MCF 10A (cell line): Measurements from ENCODE around the gene VOPP1. TPM values are rescaled to one million over a fixed set of nuclear protein-coding genes. Genes with fewer than 3 reads are reported as not detected.

Experiments used
- BruUV-seq: library from RNA; stranded (reverse); fragments of 400-500 nt; replicated peaks from 2 replicates; lab custom pipeline; 2021; lab: Mats Ljungman, UMichigan
- CTCF ChIA-PET: fragments of 300-600 bp; sonication (Branson Sonifier 250); formaldehyde crosslinking; extraction: SDS; loops from one replicate; lab custom pipeline; 2021; ENCODE audit warnings: antibody characterized with exemption, inconsistent platforms; lab: Yijun Ruan, JAX
- POLR2A ChIA-PET: fragments of 300-600, 350-650 bp; sonication (Branson Sonifier 250); formaldehyde crosslinking; extraction: SDS; loops from one replicate; lab custom pipeline; 2020; ENCODE audit warnings: antibody characterized with exemption, inconsistent platforms; lab: Yijun Ruan, JAX
- DNase-seq: peaks from one replicate; pipeline ENCODE4 v3.0.0-alpha.2; 2018; ENCODE audit not compliant: unreplicated experiment
- H3K27ac Mint-ChIP-seq: one replicate; pipeline ENCODE4 v1.8.0; 2022; ENCODE audit warnings: mild to moderate bottlenecking, low read depth, mixed read lengths; ENCODE audit not compliant: unreplicated experiment
- H3K27me3 Mint-ChIP-seq: one replicate; pipeline ENCODE4 v1.8.0; 2022; ENCODE audit warnings: mixed read lengths; ENCODE audit not compliant: insufficient read depth, unreplicated experiment
- H3K36me3 Mint-ChIP-seq: one replicate; pipeline ENCODE4 v1.8.0; 2022; ENCODE audit warnings: mild to moderate bottlenecking, moderate library complexity, mixed read lengths; ENCODE audit not compliant: insufficient read depth, unreplicated experiment
- H3K4me1 Mint-ChIP-seq: one replicate; pipeline ENCODE4 v1.8.0; 2022; ENCODE audit warnings: mixed read lengths; ENCODE audit not compliant: insufficient read depth, unreplicated experiment
- H3K4me3 Mint-ChIP-seq: one replicate; pipeline ENCODE4 v1.8.0; 2022; ENCODE audit warnings: mild to moderate bottlenecking, moderate library complexity, mixed read lengths; ENCODE audit not compliant: unreplicated experiment
- H3K9me3 Mint-ChIP-seq: one replicate; pipeline ENCODE4 v1.8.0; 2022; ENCODE audit warnings: mixed read lengths; ENCODE audit not compliant: unreplicated experiment
- intact Hi-C: fragments of 100-400 bp; cut with micrococcal nuclease; formaldehyde crosslinking; loops from 2 replicates; pipeline ENCODE4 v1.14.1; 2022
- total RNA-seq: library from RNA; stranded (reverse); gene quantifications from 2 replicates; pipeline ENCODE4 v1.2.3, GENCODE V29; 2022
- TF ChIP-seq, protein P1 (sequence below): fragments of 200-600 bp; IDR thresholded peaks from one replicate; pipeline ENCODE4 v1.8.0; 2022; ENCODE audit warnings: antibody characterized with exemption, mild to moderate bottlenecking; ENCODE audit not compliant: unreplicated experiment

The VOPP1 gene
- total RNA-seq, 1 experiment from 2014 or later: 29.2 TPM

DNA sequence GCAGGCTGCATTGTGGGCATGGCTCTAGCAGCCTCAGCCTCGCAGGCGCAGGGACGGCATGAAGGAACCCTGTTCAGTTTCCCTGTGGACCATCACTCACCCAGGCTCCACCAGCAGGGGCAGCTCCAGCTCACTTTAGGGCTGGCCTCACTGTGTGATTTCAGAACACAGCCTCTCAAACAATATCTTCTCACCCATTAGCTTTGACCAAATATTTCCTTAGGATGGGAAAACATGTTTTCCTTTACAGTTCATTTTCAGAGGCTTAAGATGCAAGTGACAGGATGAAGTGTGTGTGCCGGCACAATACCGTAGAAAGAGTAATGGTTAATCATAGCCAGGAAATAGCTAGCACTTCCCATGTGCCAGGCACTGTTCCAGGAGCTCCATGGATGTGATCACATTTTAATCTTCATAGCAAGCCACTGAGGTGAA is 149.0 kb downstream of the VOPP1 start:
- H3K27ac Mint-ChIP-seq: no peak overlapping the region
- H3K4me3 Mint-ChIP-seq: no peak overlapping the region
- no peaks in the 10 kb centered on the region for H3K9me3 Mint-ChIP-seq
- intact Hi-C loops: no loop called here
- H3K4me1 Mint-ChIP-seq: no peaks in the 10 kb centered on the region
- H3K36me3 Mint-ChIP-seq: peaks cover 7% of the 10 kb centered on the region
- no TSS peak for BruUV-seq
- DNase-seq: no peak
- ChIA-PET CTCF (interaction anchor here (0.6 to 3.2 kb wide), 7 partner anchors 7 to 172 kb away, joined by 3 to 16 read pairs (median 4); no protein-coding TSS in a partner anchor), POLR2A (interaction anchor here (0.7 kb wide), 1 partner anchor 117 kb away, joined by 3 read pairs; no protein-coding TSS in a partner anchor)
- H3K27me3 Mint-ChIP-seq: no peaks in the 10 kb centered on the region
- TF ChIP-seq, protein P1, sequence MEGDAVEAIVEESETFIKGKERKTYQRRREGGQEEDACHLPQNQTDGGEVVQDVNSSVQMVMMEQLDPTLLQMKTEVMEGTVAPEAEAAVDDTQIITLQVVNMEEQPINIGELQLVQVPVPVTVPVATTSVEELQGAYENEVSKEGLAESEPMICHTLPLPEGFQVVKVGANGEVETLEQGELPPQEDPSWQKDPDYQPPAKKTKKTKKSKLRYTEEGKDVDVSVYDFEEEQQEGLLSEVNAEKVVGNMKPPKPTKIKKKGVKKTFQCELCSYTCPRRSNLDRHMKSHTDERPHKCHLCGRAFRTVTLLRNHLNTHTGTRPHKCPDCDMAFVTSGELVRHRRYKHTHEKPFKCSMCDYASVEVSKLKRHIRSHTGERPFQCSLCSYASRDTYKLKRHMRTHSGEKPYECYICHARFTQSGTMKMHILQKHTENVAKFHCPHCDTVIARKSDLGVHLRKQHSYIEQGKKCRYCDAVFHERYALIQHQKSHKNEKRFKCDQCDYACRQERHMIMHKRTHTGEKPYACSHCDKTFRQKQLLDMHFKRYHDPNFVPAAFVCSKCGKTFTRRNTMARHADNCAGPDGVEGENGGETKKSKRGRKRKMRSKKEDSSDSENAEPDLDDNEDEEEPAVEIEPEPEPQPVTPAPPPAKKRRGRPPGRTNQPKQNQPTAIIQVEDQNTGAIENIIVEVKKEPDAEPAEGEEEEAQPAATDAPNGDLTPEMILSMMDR: no peak

Other genes starting within 250 kb of the VOPP1 start
- 9.6 and 14.3 TPM in 2 replicates for gene LANCL2, start 207.2 kb downstream of the VOPP1 start, total RNA-seq